Mesendoderm (in vitro differentiated cells): Measurements from ENCODE around the gene PGAP1.
A peak's percentile ranks its signal among the peaks of the same experiment; 100 is the strongest.

Experiments used
- DNase-seq: peaks from one replicate; pipeline ENCODE4 v3.0.0; 2013
- H2AK5ac ChIP-seq: 2 replicates; pipeline ENCODE4 v1.6.1; 2013; ENCODE audit warnings: low read length, inconsistent platforms
- H2BK120ac ChIP-seq: 2 replicates; pipeline ENCODE4 v1.6.1; 2013; ENCODE audit warnings: low read depth, mild to moderate bottlenecking, low read length, moderate library complexity, mixed read lengths
- H2BK15ac ChIP-seq: replicated peaks from 2 replicates; pipeline ENCODE4 v1.6.1; 2013; ENCODE audit warnings: low read depth, mild to moderate bottlenecking, moderate library complexity
- H2BK5ac ChIP-seq: 2 replicates; pipeline ENCODE4 v1.6.1; 2013; ENCODE audit warnings: low read length, inconsistent platforms
- H3K18ac ChIP-seq: 2 replicates; pipeline ENCODE4 v1.6.1; 2013; ENCODE audit warnings: mild to moderate bottlenecking, low read length, mixed read lengths
- H3K23ac ChIP-seq: one replicate; pipeline ENCODE4 v1.6.1; 2013; ENCODE audit warnings: low read length
- H3K27ac ChIP-seq: 2 replicates; pipeline ENCODE4 v1.5.1; 2013; ENCODE audit warnings: low read depth, mild to moderate bottlenecking, inconsistent platforms, low read length, moderate library complexity
- H3K27me3 ChIP-seq: 2 replicates; pipeline ENCODE4 v1.6.1; 2013; ENCODE audit warnings: low read length, control low read depth, mild to moderate bottlenecking, inconsistent platforms; ENCODE audit not compliant: insufficient read depth, poor library complexity
- H3K36me3 ChIP-seq: 2 replicates; pipeline ENCODE4 v1.6.1; 2013; ENCODE audit warnings: low read length, inconsistent platforms; ENCODE audit not compliant: control insufficient read depth, insufficient read depth
- H3K4ac ChIP-seq: one replicate; pipeline ENCODE4 v1.6.1; 2013; ENCODE audit warnings: low read depth, mild to moderate bottlenecking, low read length, moderate library complexity
- H3K4me1 ChIP-seq: 2 replicates; pipeline ENCODE4 v1.6.1; 2013; ENCODE audit warnings: low read depth, low read length, inconsistent platforms; ENCODE audit not compliant: control insufficient read depth
- H3K4me2 ChIP-seq: 2 replicates; pipeline ENCODE4 v1.6.1; 2013; ENCODE audit warnings: low read length
- H3K4me3 ChIP-seq: 2 replicates; pipeline ENCODE4 v1.5.1; 2013; ENCODE audit warnings: mild to moderate bottlenecking, low read length
- H3K56ac ChIP-seq: one replicate; pipeline ENCODE4 v1.6.1; 2013; ENCODE audit warnings: low read length
- H3K79me1 ChIP-seq: 2 replicates; pipeline ENCODE4 v1.6.1; 2013; ENCODE audit warnings: low read length, inconsistent platforms
- H3K79me2 ChIP-seq: 2 replicates; pipeline ENCODE4 v1.6.1; 2013; ENCODE audit warnings: mild to moderate bottlenecking, low read length; ENCODE audit not compliant: control insufficient read depth, insufficient read depth
- H3K9ac ChIP-seq: 2 replicates; pipeline ENCODE4 v1.6.1; 2013; ENCODE audit warnings: low read length, inconsistent platforms
- H4K5ac ChIP-seq: one replicate; pipeline ENCODE4 v1.6.1; 2013; ENCODE audit warnings: low read length
- H4K8ac ChIP-seq: one replicate; pipeline ENCODE4 v1.6.1; 2013; ENCODE audit warnings: low read depth, mild to moderate bottlenecking, control low read depth, low read length, moderate library complexity
- WGBS: extraction: QIAGEN DNeasy Blood & Tissue Kit; methylation state at CpG from one replicate; pipeline ENCODE4 v1.1.7; 2013; ENCODE audit warnings: low lambda C conversion rate, missing lambda C conversion rate; ENCODE audit not compliant: insufficient coverage; ENCODE audit errors: extremely low coverage; 5-methylcytosine and 5-hydroxymethylcytosine counted together

PGAP1 gene

GRCh38 chr2:196875414-196875813 is 51.1 kb downstream of the PGAP1 start:
- no peak overlapping the region for H3K56ac ChIP-seq
- H3K79me2 ChIP-seq, result no peaks in the 10 kb centered on the region
- H3K27me3 ChIP-seq, result no peaks in the 10 kb centered on the region
- H3K18ac ChIP-seq, result no peak overlapping the region
- H4K8ac ChIP-seq, result no peak overlapping the region
- no peak overlapping the region for H3K4ac ChIP-seq
- WGBS, result no CpG with 5 or more reads among the region's 1 CpG
- H3K23ac ChIP-seq, result no peak overlapping the region
- H3K36me3 ChIP-seq, result no peaks in the 10 kb centered on the region
- H3K4me3 ChIP-seq, result no peak overlapping the region
- H3K27ac ChIP-seq, result no peak overlapping the region
- no peak overlapping the region for H2BK15ac ChIP-seq
- DNase-seq, result no peak
- no peak overlapping the region for H4K5ac ChIP-seq
- H3K9ac ChIP-seq, result no peak overlapping the region
- H2BK5ac ChIP-seq, result no peak overlapping the region
- no peak overlapping the region for H2AK5ac ChIP-seq
- H3K79me1 ChIP-seq, result no peaks in the 10 kb centered on the region
- no peaks in the 10 kb centered on the region for H3K4me1 ChIP-seq
- no peak overlapping the region for H3K4me2 ChIP-seq
- no peak overlapping the region for H2BK120ac ChIP-seq

GRCh38 chr2:196873511-196873910 is 53.0 kb downstream of the PGAP1 start:
- Histone ChIP-seq H2BK120ac (no peak overlapping the region), H2BK5ac (no peak overlapping the region), H3K4ac (no peak overlapping the region), H3K4me1 (no peaks in the 10 kb centered on the region), H3K79me1 (no peaks in the 10 kb centered on the region), H3K23ac (no peak overlapping the region), H3K56ac (no peak overlapping the region), H3K4me3 (no peak overlapping the region), H3K79me2 (no peaks in the 10 kb centered on the region), H3K9ac (no peak overlapping the region), H3K18ac (no peak overlapping the region), H4K5ac (no peak overlapping the region), H4K8ac (no peak overlapping the region), H2BK15ac (no peak overlapping the region), H3K27ac (no peak overlapping the region), H3K36me3 (no peaks in the 10 kb centered on the region), H2AK5ac (no peak overlapping the region), H3K27me3 (no peaks in the 10 kb centered on the region), H3K4me2 (no peak overlapping the region)
- WGBS, result no CpG with 5 or more reads among the region's 1 CpG
- DNase-seq, result no peak

GRCh38 chr2:196854629-196855028 is 71.9 kb downstream of the PGAP1 start:
- H3K27me3 ChIP-seq, result no peaks in the 10 kb centered on the region
- no peaks in the 10 kb centered on the region for H3K79me1 ChIP-seq
- no peaks in the 10 kb centered on the region for H3K79me2 ChIP-seq
- H3K56ac ChIP-seq, result no peak overlapping the region
- no peak overlapping the region for H4K5ac ChIP-seq
- no CpG with 5 or more reads among the region's 1 CpG for WGBS
- H3K4me1 ChIP-seq, result no peaks in the 10 kb centered on the region
- H3K9ac ChIP-seq, result no peak overlapping the region
- H2BK120ac ChIP-seq, result no peak overlapping the region
- H2AK5ac ChIP-seq, result no peak overlapping the region
- no peak overlapping the region for H3K23ac ChIP-seq
- no peak overlapping the region for H2BK15ac ChIP-seq
- H3K4ac ChIP-seq, result no peak overlapping the region
- H3K4me2 ChIP-seq, result no peak overlapping the region
- H3K4me3 ChIP-seq, result no peak overlapping the region
- no peak overlapping the region for H3K27ac ChIP-seq
- no peak overlapping the region for H3K18ac ChIP-seq
- no peak for DNase-seq
- H3K36me3 ChIP-seq, result no peaks in the 10 kb centered on the region
- H2BK5ac ChIP-seq, result no peak overlapping the region
- H4K8ac ChIP-seq, result no peak overlapping the region

- Histone ChIP-seq H2AK5ac (no peak overlapping the region), H3K23ac (no peak overlapping the region), H4K5ac (no peak overlapping the region), H3K79me1 (no peaks in the 10 kb centered on the region), H3K36me3 (no peaks in the 10 kb centered on the region), H2BK5ac (no peak overlapping the region), H3K4me3 (no peak overlapping the region), H3K4me2 (no peak overlapping the region), H3K4me1 (no peaks in the 10 kb centered on the region), H3K27me3 (no peaks in the 10 kb centered on the region), H3K4ac (no peak overlapping the region), H3K9ac (no peak overlapping the region), H3K79me2 (no peaks in the 10 kb centered on the region), H3K18ac (no peak overlapping the region), H2BK15ac (no peak overlapping the region), H4K8ac (no peak overlapping the region), H3K56ac (no peak overlapping the region), H2BK120ac (no peak overlapping the region), H3K27ac (no peak overlapping the region)
- no CpG with 5 or more reads among the region's 4 CpGs for WGBS
- no peak for DNase-seq
Measured at GRCh38 chr2:196853301-196854087, 73.0 kb downstream of the PGAP1 start.

GRCh38 chr2:196851088-196851487 is 75.4 kb downstream of the PGAP1 start:
- Histone ChIP-seq H3K4ac (no peak overlapping the region), H2AK5ac (no peak overlapping the region), H3K56ac (no peak overlapping the region), H3K18ac (no peak overlapping the region), H3K23ac (no peak overlapping the region), H3K79me1 (no peaks in the 10 kb centered on the region), H2BK120ac (no peak overlapping the region), H3K4me2 (no peak overlapping the region), H2BK15ac (no peak overlapping the region), H3K36me3 (no peaks in the 10 kb centered on the region), H2BK5ac (no peak overlapping the region), H3K27ac (no peak overlapping the region), H3K4me1 (no peaks in the 10 kb centered on the region), H3K4me3 (no peak overlapping the region), H3K9ac (no peak overlapping the region), H4K5ac (no peak overlapping the region), H3K27me3 (no peaks in the 10 kb centered on the region), H4K8ac (no peak overlapping the region), H3K79me2 (no peaks in the 10 kb centered on the region)
- WGBS, result no CpG with 5 or more reads among the region's 1 CpG
- no peak for DNase-seq

- no peak overlapping the region for H2BK15ac ChIP-seq
- DNase-seq, result peak; percentile 43
- H3K4me3 ChIP-seq, result no peak overlapping the region
Measured at GRCh38 chr2:196849895-196850294, 76.6 kb downstream of the PGAP1 start.

More at GRCh38 chr2:196849895-196850294, 76.6 kb downstream of the PGAP1 start:
- no peaks in the 10 kb centered on the region for H3K79me1 ChIP-seq
- H4K8ac ChIP-seq, result no peak overlapping the region
- no peak overlapping the region for H2BK5ac ChIP-seq
- no peak overlapping the region for H3K4ac ChIP-seq
- H2BK120ac ChIP-seq, result no peak overlapping the region
- no peak overlapping the region for H3K23ac ChIP-seq
- H3K4me2 ChIP-seq, result no peak overlapping the region
- H3K79me2 ChIP-seq, result no peaks in the 10 kb centered on the region
- H3K9ac ChIP-seq, result no peak overlapping the region
- no peak overlapping the region for H3K27ac ChIP-seq
- H3K27me3 ChIP-seq, result no peaks in the 10 kb centered on the region
- no peak overlapping the region for H3K56ac ChIP-seq
- H3K18ac ChIP-seq, result no peak overlapping the region
- H3K4me1 ChIP-seq, result no peaks in the 10 kb centered on the region
- no peaks in the 10 kb centered on the region for H3K36me3 ChIP-seq
- no peak overlapping the region for H4K5ac ChIP-seq
- no peak overlapping the region for H2AK5ac ChIP-seq
